ENCODE results near the gene GSN. TPM values are rescaled to one million over a fixed set of nuclear protein-coding genes. Genes with fewer than 3 reads are reported as not detected.
A peak's percentile ranks its signal among the peaks of the same experiment; 100 is the strongest.
"Not testable (repeated sequence)": the region's sequence is repeated elsewhere in the genome, so short reads cannot be mapped to it uniquely, and the experiment has no call there.

GSN gene
- total RNA-seq, 1 experiment from 2014 or later = 278 TPM

DNA sequence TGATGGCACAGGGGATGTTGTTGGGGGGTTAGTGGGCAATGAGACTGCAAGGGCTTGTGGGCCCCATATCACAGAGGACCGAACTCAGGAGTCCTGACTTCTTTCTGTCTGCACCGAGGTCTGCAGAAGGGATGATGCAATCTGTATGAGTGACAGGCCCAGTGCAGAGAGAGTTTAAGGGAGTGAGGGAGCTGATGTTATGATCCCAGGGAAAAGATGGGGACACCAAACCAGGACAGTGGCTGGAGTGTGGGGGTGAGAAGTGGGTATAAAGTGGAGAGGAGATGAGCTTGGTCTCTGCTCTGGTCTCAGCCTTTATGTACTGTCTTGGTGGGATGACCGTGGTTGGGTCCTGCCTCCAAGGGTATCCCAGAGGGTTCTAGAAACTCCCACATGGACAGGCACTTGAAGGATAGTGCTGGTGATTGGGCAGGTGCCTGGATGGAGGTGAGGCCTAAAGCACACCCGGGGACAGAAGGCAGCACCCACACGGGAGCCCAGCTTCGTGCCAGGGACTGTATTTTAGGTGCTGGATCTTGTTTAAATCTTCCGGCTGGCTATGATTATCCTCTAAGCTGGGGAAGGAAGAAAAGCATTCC is 21.9 kb downstream of the GSN start:
- H3K27me3 ChIP-seq (ENCODE audit: control insufficient read depth, insufficient read depth, low read length) = no peaks in the 10 kb centered on the region
- CTCF ChIA-PET = no interaction called here
- peak overlapping the region; percentile 99 for H3K27ac ChIP-seq (ENCODE audit: low read length)
- H3K9me3 ChIP-seq (ENCODE audit: control insufficient read depth, insufficient read depth, low read depth, low read length) = no peaks in the 10 kb centered on the region
- H3K4me3 ChIP-seq (ENCODE audit: low read depth in 2 of 2, low read length in 2 of 2) = no peak overlapping the region
- ATAC-seq = no peak
- peaks cover 57% of the 10 kb centered on the region for H3K4me1 ChIP-seq (ENCODE audit: control insufficient read depth, insufficient read depth, low read length)
- POLR2A ChIA-PET = no interaction called here
- no peak for DNase-seq (ENCODE audit: low read depth, low spot score)
- intact Hi-C loops (cut with micrococcal nuclease; ENCODE audit: unreplicated experiment) (no loop called here), in situ Hi-C loops (cut with HindIII; ENCODE audit: low pct_unique_long_range_greater_than_20kb, low sequenced_read_pairs) (no loop called here)
- no TSS peak for BruUV-seq (replicated peaks)
- H3K36me3 ChIP-seq (ENCODE audit: control insufficient read depth, insufficient read depth, low read length) = no peaks in the 10 kb centered on the region
- TF ChIP-seq, protein P1, sequence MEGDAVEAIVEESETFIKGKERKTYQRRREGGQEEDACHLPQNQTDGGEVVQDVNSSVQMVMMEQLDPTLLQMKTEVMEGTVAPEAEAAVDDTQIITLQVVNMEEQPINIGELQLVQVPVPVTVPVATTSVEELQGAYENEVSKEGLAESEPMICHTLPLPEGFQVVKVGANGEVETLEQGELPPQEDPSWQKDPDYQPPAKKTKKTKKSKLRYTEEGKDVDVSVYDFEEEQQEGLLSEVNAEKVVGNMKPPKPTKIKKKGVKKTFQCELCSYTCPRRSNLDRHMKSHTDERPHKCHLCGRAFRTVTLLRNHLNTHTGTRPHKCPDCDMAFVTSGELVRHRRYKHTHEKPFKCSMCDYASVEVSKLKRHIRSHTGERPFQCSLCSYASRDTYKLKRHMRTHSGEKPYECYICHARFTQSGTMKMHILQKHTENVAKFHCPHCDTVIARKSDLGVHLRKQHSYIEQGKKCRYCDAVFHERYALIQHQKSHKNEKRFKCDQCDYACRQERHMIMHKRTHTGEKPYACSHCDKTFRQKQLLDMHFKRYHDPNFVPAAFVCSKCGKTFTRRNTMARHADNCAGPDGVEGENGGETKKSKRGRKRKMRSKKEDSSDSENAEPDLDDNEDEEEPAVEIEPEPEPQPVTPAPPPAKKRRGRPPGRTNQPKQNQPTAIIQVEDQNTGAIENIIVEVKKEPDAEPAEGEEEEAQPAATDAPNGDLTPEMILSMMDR (IDR thresholded peaks at IDR 0.05) = no peak
- TF ChIP-seq, protein P2, sequence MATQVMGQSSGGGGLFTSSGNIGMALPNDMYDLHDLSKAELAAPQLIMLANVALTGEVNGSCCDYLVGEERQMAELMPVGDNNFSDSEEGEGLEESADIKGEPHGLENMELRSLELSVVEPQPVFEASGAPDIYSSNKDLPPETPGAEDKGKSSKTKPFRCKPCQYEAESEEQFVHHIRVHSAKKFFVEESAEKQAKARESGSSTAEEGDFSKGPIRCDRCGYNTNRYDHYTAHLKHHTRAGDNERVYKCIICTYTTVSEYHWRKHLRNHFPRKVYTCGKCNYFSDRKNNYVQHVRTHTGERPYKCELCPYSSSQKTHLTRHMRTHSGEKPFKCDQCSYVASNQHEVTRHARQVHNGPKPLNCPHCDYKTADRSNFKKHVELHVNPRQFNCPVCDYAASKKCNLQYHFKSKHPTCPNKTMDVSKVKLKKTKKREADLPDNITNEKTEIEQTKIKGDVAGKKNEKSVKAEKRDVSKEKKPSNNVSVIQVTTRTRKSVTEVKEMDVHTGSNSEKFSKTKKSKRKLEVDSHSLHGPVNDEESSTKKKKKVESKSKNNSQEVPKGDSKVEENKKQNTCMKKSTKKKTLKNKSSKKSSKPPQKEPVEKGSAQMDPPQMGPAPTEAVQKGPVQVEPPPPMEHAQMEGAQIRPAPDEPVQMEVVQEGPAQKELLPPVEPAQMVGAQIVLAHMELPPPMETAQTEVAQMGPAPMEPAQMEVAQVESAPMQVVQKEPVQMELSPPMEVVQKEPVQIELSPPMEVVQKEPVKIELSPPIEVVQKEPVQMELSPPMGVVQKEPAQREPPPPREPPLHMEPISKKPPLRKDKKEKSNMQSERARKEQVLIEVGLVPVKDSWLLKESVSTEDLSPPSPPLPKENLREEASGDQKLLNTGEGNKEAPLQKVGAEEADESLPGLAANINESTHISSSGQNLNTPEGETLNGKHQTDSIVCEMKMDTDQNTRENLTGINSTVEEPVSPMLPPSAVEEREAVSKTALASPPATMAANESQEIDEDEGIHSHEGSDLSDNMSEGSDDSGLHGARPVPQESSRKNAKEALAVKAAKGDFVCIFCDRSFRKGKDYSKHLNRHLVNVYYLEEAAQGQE (IDR thresholded peaks at IDR 0.05; ENCODE audit: insufficient read depth in 1 of 2, low read depth in 2 of 2, low read length in 1 of 2) = no peak
- TF ChIP-seq POLR2AphosphoS5 (IDR thresholded peaks at IDR 0.05; ENCODE audit: low read depth, low read length) (no peak), SIN3A (IDR thresholded peaks at IDR 0.05; ENCODE audit: borderline replicate concordance, insufficient read depth, low read depth, low read length) (no peak), TCF7L2 (IDR thresholded peaks at IDR 0.05; ENCODE audit: low read depth, low read length) (no peak)

DNA sequence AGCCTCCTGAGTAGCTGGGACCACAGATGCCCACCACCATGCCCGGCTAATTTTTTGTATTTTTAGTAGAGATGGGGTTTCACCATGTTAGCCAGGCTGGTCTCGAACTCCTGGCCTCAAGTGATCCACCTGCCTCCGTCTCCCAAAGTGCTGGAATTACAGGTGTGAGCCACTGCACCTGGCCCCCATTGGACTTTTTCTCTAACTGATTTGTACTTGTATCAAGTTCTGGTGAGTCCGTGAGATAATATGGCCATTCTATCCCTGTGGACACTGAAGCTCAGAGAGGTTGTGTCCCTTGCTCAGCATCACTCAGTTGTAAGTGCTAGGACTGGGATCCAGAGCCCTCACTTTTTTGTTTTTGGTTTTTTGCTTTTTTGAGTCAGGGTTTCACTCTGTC is 23.6 kb downstream of the GSN start:
- H3K27ac ChIP-seq (ENCODE audit: low read length); ATAC-seq; H3K9me3 ChIP-seq (ENCODE audit: control insufficient read depth, insufficient read depth, low read depth, low read length); in situ Hi-C loops (cut with HindIII; ENCODE audit: low pct_unique_long_range_greater_than_20kb, low sequenced_read_pairs); DNase-seq (ENCODE audit: low read depth, low spot score); intact Hi-C loops (cut with micrococcal nuclease; ENCODE audit: unreplicated experiment); H3K36me3 ChIP-seq (ENCODE audit: control insufficient read depth, insufficient read depth, low read length); H3K27me3 ChIP-seq (ENCODE audit: control insufficient read depth, insufficient read depth, low read length); BruUV-seq (replicated peaks); H3K4me3 ChIP-seq (ENCODE audit: low read depth in 2 of 2, low read length in 2 of 2); POLR2A ChIA-PET: not testable (repeated sequence)
- peaks cover 56% of the 10 kb centered on the region for H3K4me1 ChIP-seq (ENCODE audit: control insufficient read depth, insufficient read depth, low read length)
- CTCF ChIA-PET = interaction anchor here (1.1 kb wide), 1 partner anchor 22 kb away, joined by 3 read pairs; no protein-coding TSS in a partner anchor

DNA sequence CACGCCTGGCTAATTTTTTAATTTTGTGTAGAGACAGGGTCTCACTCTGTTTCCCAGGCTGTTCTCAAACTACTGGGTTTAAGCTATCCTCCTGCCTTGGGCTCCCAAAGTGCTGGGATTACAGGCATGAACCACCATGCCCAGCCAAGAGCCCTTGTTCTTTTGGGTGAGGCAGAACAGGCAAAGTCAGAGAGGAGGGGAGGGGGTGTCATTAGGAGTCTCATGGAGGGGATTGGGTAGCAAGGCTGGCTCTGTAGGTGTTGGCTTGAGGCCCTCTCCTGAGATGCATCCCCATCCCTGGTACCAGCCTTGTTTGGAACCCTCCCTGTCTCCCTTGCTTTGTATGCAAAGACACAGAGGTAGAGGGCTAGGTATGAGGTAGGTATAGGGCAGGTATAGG is 24.1 kb downstream of the GSN start:
- TF ChIP-seq POLR2AphosphoS5 (IDR thresholded peaks at IDR 0.05; ENCODE audit: low read depth, low read length) (no peak), TCF7L2 (IDR thresholded peaks at IDR 0.05; ENCODE audit: low read depth, low read length) (no peak), SIN3A (IDR thresholded peaks at IDR 0.05; ENCODE audit: borderline replicate concordance, insufficient read depth, low read depth, low read length) (no peak)
- TF ChIP-seq, protein P1 (IDR thresholded peaks at IDR 0.05) = no peak
- TF ChIP-seq, protein P2 (IDR thresholded peaks at IDR 0.05; ENCODE audit: insufficient read depth in 1 of 2, low read depth in 2 of 2, low read length in 1 of 2) = no peak
- DNase-seq (ENCODE audit: low read depth, low spot score) (no peak), ATAC-seq (no peak)
- ChIA-PET CTCF (no interaction called here), POLR2A (no interaction called here)
- no peaks in the 10 kb centered on the region for H3K36me3 ChIP-seq (ENCODE audit: control insufficient read depth, insufficient read depth, low read length)
- BruUV-seq (replicated peaks) = no TSS peak
- H3K9me3 ChIP-seq (ENCODE audit: control insufficient read depth, insufficient read depth, low read depth, low read length) = no peaks in the 10 kb centered on the region
- H3K4me3 ChIP-seq (ENCODE audit: low read depth in 2 of 2, low read length in 2 of 2) = no peak overlapping the region
- H3K4me1 ChIP-seq (ENCODE audit: control insufficient read depth, insufficient read depth, low read length) = peaks cover 57% of the 10 kb centered on the region
- H3K27me3 ChIP-seq (ENCODE audit: control insufficient read depth, insufficient read depth, low read length) = no peaks in the 10 kb centered on the region
- in situ Hi-C loops (cut with HindIII; ENCODE audit: low pct_unique_long_range_greater_than_20kb, low sequenced_read_pairs) (no loop called here), intact Hi-C loops (cut with micrococcal nuclease; ENCODE audit: unreplicated experiment) (no loop called here)
- H3K27ac ChIP-seq (ENCODE audit: low read length) = peak overlapping the region; percentile 29; the same call in 1 of the 2 replicates
